ENCODE data around the gene MCM3AP.

DNA sequence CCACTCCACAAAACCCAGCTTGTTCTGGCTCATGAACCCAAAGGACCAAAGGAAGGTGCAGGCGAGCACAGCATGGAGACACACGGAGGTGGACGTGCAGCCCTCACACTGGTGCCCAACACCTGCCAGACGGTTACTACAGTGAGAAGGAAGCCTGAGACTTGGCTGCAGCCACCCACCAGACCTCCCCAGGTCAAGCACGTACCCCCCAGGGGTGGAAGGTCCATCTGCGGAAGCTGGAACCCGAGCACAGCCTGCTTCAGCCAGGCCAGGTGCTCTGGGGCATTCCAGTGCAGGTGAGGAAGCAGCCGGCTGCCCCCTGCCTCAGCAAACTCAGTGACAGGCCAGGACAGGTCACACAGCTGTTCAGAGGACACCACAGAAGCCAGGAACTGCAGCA, 40.8 kb downstream of the MCM3AP start:
- no peak for TF ChIP-seq EZH2 (IDR thresholded peaks at IDR 0.05; ENCODE audit: low read length, unreplicated experiment)
- TF ChIP-seq, protein P1, sequence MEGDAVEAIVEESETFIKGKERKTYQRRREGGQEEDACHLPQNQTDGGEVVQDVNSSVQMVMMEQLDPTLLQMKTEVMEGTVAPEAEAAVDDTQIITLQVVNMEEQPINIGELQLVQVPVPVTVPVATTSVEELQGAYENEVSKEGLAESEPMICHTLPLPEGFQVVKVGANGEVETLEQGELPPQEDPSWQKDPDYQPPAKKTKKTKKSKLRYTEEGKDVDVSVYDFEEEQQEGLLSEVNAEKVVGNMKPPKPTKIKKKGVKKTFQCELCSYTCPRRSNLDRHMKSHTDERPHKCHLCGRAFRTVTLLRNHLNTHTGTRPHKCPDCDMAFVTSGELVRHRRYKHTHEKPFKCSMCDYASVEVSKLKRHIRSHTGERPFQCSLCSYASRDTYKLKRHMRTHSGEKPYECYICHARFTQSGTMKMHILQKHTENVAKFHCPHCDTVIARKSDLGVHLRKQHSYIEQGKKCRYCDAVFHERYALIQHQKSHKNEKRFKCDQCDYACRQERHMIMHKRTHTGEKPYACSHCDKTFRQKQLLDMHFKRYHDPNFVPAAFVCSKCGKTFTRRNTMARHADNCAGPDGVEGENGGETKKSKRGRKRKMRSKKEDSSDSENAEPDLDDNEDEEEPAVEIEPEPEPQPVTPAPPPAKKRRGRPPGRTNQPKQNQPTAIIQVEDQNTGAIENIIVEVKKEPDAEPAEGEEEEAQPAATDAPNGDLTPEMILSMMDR (conservative IDR thresholded peaks at IDR 0.05; ENCODE audit: low read depth, low read length): no peak
